ENCODE data around the gene GLRA2.

DNA sequence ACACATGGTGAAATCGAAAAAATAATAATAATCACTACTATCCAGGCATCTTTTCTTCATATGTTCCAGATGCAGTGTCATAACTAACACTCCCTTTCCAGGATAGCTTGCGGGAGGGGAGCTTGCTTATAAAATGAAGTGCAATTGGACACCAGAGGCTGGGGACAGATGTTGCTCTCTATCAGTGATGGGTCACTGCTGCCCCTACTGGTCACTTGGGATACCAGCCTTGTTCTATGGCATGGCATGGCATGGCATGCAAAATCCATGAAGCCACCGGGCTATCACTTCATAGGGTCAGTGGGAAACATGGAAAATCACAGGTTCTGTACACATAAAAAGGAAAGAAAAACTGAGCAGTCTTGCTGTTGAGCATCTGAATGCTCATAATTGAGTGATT is 168.1 kb downstream of the GLRA2 start:
- TF ChIP-seq RAD51 (IDR thresholded peaks at IDR 0.05) (no peak), DPF2 (IDR thresholded peaks at IDR 0.05) (no peak), RUNX3 (IDR thresholded peaks at IDR 0.05; ENCODE audit: low read length) (no peak), POLR2AphosphoS5 (IDR thresholded peaks at IDR 0.05; ENCODE audit: low read length) (no peak), ZBED1 (IDR thresholded peaks at IDR 0.05; ENCODE audit: borderline replicate concordance) (no peak), RAD21 (IDR thresholded peaks at IDR 0.05; ENCODE audit: insufficient read depth, low read depth, low read length) (peak; percentile 62)
- TF ChIP-seq, protein P1, sequence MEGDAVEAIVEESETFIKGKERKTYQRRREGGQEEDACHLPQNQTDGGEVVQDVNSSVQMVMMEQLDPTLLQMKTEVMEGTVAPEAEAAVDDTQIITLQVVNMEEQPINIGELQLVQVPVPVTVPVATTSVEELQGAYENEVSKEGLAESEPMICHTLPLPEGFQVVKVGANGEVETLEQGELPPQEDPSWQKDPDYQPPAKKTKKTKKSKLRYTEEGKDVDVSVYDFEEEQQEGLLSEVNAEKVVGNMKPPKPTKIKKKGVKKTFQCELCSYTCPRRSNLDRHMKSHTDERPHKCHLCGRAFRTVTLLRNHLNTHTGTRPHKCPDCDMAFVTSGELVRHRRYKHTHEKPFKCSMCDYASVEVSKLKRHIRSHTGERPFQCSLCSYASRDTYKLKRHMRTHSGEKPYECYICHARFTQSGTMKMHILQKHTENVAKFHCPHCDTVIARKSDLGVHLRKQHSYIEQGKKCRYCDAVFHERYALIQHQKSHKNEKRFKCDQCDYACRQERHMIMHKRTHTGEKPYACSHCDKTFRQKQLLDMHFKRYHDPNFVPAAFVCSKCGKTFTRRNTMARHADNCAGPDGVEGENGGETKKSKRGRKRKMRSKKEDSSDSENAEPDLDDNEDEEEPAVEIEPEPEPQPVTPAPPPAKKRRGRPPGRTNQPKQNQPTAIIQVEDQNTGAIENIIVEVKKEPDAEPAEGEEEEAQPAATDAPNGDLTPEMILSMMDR (IDR thresholded peaks at IDR 0.05 in 2 of 3, conservative IDR thresholded peaks at IDR 0.05 in 1 of 3; ENCODE audit: control insufficient read depth in 2 of 3, extremely low read depth in 1 of 3, insufficient read depth in 1 of 3, low read depth in 3 of 3, low read length in 3 of 3), result peak; percentile 53 to 66 (median 64)
